ENCODE results near the gene HTR1B.
A peak's percentile ranks its signal among the peaks of the same experiment; 100 is the strongest.

The HTR1B gene

GRCh38 chr6:77464495-77464867 lies 1.2 kb upstream of the HTR1B start:
- peaks cover 37% of the 10 kb centered on the region for H3K27me3 ChIP-seq (ENCODE audit: insufficient read depth, poor library complexity, severe bottlenecking)
- TF ChIP-seq GABPA (IDR thresholded peaks at IDR 0.05; ENCODE audit: low read depth) = no peak
- no peak for TF ChIP-seq POLR2AphosphoS5 (IDR thresholded peaks at IDR 0.05; ENCODE audit: low read depth)
- TF ChIP-seq CTCF (IDR thresholded peaks at IDR 0.05; ENCODE audit: insufficient read depth, low read length) = no peak
- no peak for TF ChIP-seq SPI1 (IDR thresholded peaks at IDR 0.05; ENCODE audit: borderline replicate concordance, low read depth)
- TF ChIP-seq REST (IDR thresholded peaks at IDR 0.05; ENCODE audit: insufficient replicate concordance, low read depth) = no peak
- no peak for DNase-seq (ENCODE audit: low read depth in 1 of 2, low spot score in 1 of 2)
- H3K4me3 ChIP-seq (replicated peaks; ENCODE audit: insufficient read depth, low read length) = no peak overlapping the region
- H3K27ac ChIP-seq (replicated peaks) = no peak overlapping the region

GRCh38 chr6:77463861-77464494 lies 687 bp upstream of the HTR1B start:
- Histone ChIP-seq H3K27ac (replicated peaks) (no peak overlapping the region), H3K4me3 (replicated peaks; ENCODE audit: insufficient read depth, low read length) (no peak overlapping the region), H3K27me3 (ENCODE audit: insufficient read depth, poor library complexity, severe bottlenecking) (peaks cover 37% of the 10 kb centered on the region)
- peak in 1 of 2 experiments; percentile 20 for DNase-seq (ENCODE audit: low read depth in 1 of 2, low spot score in 1 of 2)
- TF ChIP-seq CTCF (IDR thresholded peaks at IDR 0.05; ENCODE audit: insufficient read depth, low read length) (no peak), SPI1 (IDR thresholded peaks at IDR 0.05; ENCODE audit: borderline replicate concordance, low read depth) (no peak), GABPA (IDR thresholded peaks at IDR 0.05; ENCODE audit: low read depth) (no peak), REST (IDR thresholded peaks at IDR 0.05; ENCODE audit: insufficient replicate concordance, low read depth) (no peak), POLR2AphosphoS5 (IDR thresholded peaks at IDR 0.05; ENCODE audit: low read depth) (no peak)

GRCh38 chr6:77462359-77463307 lies 658 bp downstream of the HTR1B start:
- peak in 1 of 2 experiments; percentile 3 for DNase-seq (ENCODE audit: low read depth in 1 of 2, low spot score in 1 of 2)
- H3K4me3 ChIP-seq (replicated peaks; ENCODE audit: insufficient read depth, low read length) = no peak overlapping the region; the same call in 1 of the 2 replicates
- TF ChIP-seq CTCF (IDR thresholded peaks at IDR 0.05; ENCODE audit: insufficient read depth, low read length) (no peak), REST (IDR thresholded peaks at IDR 0.05; ENCODE audit: insufficient replicate concordance, low read depth) (no peak), SPI1 (IDR thresholded peaks at IDR 0.05; ENCODE audit: borderline replicate concordance, low read depth) (no peak), GABPA (IDR thresholded peaks at IDR 0.05; ENCODE audit: low read depth) (no peak), POLR2AphosphoS5 (IDR thresholded peaks at IDR 0.05; ENCODE audit: low read depth) (no peak)
- H3K27ac ChIP-seq (replicated peaks) = no peak overlapping the region
- H3K27me3 ChIP-seq (ENCODE audit: insufficient read depth, poor library complexity, severe bottlenecking) = peaks cover 37% of the 10 kb centered on the region

Data from HL-60 (cell line).